ENCODE measurements around the gene ANKRD40CL. TPM values are rescaled to one million over a fixed set of nuclear protein-coding genes. Genes with fewer than 3 reads are reported as not detected.
"Not testable (repeated sequence)": the region's sequence is repeated elsewhere in the genome, so short reads cannot be mapped to it uniquely, and the experiment has no call there.

ANKRD40CL gene, protein sequence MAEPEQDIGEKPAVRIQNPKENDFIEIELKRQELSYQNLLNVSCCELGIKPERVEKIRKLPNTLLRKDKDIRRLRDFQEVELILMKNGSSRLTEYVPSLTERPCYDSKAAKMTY
- not detected in 2 replicates for total RNA-seq (2014; rRNA removed; shearing (Covaris generic))
- polyA plus RNA-seq (2014; cell fraction: nucleus; rRNA removed): not detected in 2 replicates

DNA sequence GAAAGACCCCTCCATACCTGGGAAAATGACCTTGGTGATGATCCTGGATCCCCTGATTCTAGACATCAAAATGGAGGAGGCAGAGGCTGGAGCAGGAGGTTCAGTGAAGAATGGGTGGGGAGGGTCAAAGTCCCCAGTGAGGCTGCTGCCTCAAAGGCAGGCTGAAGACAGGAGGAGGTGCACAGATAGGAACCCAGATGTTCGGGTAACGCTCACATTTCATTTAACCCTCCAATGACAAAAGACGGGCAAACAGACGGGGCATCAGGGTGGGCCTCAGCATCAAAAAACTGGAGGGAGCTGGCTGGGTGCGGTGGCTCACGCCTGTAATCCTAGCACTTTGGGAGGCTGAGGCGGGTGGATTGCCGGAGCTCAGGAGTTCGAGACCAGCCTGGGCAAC lies at the start of gene ANKRD40CL:
Gene ANKRD40CL, minus strand, starts transcription at position 73 of the 400 bp plus-strand sequence. CDS start 605 bp downstream, outside the sequence.
- DNase-seq (ENCODE audit: extremely low read depth, low read depth): no peak

GRCh38 chr17:50816271-50816670 lies 49.0 kb upstream of the ANKRD40CL start:
- no peak for DNase-seq (ENCODE audit: extremely low read depth, low read depth)

DNA sequence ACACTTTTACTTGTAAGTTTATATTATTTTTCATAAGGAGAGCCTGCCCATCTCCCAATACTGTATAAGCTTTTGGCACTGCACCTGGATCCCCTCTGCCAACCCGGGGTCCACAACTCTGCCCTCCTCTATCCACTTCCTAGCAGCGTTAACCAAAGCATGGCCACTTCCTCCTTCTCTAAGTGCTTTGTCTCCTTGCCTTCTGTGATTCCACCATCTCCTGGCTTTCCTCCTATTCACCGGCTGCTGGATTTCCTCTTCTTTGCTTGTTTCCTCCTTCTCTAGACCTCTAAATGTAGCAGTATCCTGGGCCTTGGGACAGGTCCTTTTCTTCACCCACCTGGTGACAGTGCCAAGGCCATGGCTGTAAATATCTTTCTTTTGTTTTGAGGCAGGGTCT lies 48.1 kb upstream of the ANKRD40CL start:
- no peak for DNase-seq (ENCODE audit: extremely low read depth, low read depth)

DNA sequence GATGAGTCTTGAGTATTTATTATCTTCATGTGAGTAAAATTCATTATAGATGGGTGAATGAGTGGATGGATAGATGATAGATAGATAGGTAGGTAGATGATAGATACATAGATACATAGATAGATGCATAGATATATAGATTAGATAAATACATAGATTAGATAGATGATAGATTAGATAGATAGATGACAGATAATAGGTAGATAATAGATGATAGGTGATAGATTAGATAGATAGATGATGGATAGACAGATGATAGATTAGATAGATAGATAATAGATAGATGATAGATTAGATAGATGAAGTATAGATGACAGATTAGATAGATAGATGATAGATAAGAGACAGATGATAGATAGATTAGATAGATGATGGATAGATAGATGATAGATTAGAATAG lies 46.3 kb upstream of the ANKRD40CL start:
- no peak for DNase-seq (ENCODE audit: extremely low read depth, low read depth)

DNA sequence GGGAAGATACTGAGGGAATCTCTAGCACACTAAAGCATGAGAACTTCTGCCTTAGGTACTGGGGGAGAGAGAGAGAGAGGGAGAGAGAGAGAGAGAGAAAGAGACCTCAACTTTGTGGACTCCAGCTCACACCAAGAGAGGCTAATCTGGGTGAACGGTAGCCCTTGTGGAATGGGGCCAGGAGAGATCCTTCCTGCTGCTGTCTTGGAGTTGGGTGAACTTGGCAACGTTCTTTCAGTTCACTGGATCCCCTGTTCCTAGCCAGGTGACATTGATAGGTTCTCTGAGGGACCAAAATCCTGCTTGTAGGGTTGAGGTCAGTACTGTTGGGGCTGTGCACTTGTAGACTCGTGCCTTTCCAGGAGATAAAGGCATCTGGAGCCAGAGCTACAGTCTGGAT lies 41.6 kb upstream of the ANKRD40CL start:
- DNase-seq (ENCODE audit: extremely low read depth, low read depth): no peak

DNA sequence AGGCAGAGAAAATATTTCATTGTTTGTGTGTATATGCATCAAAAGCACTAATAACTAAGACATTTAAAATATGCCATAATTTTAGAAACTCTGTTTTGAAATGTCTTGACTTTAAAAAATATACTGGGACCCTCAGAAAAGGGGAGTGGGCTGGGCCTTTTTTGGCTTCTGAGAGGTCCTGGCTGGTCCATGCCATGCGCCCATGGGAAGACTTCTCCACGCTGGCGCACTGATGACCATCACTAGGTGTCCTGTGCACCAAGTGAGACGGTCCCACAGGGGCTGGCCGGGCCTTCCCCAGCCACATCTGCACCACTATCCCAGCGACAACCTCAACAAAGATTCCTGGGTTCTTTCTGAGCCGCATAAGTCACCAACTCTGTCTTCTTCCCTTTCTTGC lies 41.1 kb upstream of the ANKRD40CL start:
- DNase-seq (ENCODE audit: extremely low read depth, low read depth): no peak

DNA sequence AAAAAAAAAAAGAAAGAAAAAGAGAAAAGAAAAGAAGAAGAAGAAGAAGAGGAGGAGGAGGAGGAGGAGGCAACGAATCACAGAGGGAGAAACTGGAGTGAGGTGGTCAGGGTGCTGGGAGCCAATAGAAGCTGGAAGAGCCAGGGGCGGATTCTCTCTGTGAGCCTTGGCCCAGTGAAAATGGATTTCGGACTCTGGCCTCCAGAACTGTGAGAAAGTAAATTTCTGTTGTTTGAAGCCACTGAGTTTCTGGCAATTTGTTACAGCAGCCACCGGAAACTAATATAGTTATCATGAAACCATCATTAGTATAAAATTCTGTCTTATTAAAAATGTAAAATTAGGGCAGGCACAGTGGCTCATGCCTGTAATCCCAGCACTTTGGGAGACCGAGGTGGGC lies 40.4 kb upstream of the ANKRD40CL start:
- no peak for DNase-seq (ENCODE audit: extremely low read depth, low read depth)

DNA sequence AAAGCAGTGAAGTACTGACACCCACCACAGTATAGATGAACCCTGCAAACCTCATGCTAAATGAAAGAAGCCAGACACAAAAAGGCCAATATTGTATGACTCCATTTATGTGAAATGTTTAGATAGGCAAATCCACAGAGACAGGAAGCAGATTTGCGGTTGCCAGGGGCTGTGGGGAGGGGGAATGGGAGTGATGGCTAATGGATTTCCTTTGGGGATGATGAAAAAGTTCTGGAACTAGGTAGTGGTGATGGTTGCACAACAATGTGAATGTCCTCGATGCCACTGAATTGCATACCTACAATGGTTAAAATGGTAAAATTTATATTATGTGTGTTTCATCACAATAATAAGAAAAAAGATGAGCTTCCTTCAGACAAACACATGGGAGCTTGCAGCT lies 39.7 kb upstream of the ANKRD40CL start:
- DNase-seq (ENCODE audit: extremely low read depth, low read depth): no peak

GRCh38 chr17:50806141-50806643 lies 38.9 kb upstream of the ANKRD40CL start:
- DNase-seq (ENCODE audit: extremely low read depth, low read depth): no peak

DNA sequence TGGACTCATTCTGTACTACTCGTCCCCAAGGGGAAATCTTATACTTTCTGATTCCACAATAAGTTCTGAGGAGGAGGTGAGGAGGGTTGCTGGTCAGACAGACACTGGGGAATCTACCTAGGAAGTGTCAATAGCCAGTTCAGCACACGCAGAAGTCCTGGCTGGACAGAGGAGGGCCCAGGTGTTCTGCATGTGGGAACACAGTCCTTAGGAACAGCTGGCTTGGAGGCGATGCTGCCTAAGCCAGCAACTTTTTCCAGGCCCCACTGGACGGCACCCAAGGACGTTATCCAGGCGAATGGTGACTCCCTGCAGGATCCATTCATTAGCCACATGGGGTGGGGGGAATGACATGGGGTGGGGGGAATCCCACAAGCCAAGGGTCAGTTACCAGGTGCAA lies 38.2 kb upstream of the ANKRD40CL start:
- DNase-seq (ENCODE audit: extremely low read depth, low read depth): no peak

DNA sequence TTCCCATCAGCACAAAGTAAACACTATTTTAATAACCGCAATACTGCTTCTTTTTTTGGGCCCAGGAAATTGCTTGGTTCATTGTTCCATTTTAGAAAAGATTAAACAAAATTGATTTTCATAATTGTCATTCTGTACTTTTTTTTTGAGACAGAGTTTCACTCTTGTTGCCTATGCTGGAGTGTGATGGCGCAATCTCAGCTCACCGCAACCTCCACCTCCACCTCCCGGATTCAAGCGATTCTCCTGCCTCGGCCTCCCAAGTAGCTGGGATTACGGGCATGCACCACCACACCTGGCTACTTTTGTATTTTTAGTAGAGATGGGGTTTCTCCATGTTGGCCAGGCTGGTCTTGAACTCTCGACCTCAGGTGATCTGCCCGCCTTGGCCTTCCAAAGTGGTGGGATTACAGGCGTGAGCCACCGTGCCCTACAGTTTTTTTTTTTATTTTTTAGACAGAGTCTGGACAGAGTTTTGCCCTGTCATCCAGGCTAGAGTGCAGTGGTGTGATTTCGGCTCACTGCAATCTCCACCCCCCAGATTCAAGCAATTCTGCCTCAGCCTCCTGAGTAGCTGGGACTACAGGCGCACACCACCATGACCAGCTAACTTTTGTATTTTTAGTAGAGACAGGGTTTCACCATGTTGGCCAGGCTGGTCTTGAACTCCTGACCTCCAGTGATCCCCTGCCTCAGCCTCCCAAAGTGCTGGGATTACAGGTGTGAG lies 37.6 kb upstream of the ANKRD40CL start:
- not testable (repeated sequence) for DNase-seq (ENCODE audit: extremely low read depth, low read depth)

GRCh38 chr17:50803676-50804075 lies 36.4 kb upstream of the ANKRD40CL start:
- no peak for DNase-seq (ENCODE audit: extremely low read depth, low read depth)

DNA sequence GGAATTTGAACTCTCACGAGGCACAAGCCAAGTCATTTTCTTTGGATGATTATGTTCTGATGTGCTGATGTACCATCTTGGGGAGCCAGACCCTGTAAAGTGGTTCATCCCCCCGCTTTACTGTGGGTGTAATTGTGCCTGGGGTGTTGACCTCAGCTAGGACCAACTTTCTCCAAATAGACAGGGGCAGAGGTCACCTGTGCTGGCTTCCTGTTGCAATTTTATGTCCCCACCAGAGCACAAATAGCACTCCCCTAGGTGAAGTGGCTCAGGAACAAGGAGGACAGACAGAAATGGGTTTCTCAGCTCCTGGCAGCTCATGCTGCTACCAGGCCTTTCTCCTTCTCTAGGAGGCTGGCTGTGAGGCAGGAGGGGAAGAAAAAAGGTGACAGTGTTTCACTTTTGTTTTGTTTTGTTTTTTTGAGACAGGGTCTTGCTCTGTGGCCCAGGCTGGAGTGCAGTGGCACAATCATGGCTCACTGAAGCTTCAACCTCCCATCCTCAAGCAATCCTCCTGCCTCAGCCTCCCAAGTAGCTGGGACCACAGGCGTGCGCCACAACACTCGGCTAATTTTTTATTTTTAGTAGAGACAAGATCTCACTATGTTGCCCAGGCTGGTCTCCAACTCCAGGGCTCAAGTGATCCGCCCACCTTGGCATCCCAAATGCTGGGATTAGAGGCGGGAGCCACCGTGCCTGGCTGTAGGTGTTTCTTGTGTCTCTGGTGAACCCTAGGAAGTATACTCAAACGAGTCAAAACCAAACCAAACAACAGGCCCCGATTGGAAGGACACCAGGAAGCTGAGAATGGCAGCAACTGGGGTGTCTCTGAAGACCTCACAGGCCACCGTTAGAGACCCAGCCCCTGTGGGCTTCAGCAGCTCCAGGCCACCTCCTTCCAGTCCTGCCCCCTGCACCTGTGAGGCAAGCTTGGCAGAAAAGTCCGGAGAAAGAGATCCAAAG lies 35.6 kb upstream of the ANKRD40CL start:
- no peak for DNase-seq (ENCODE audit: extremely low read depth, low read depth)

GRCh38 chr17:50800196-50800700 lies 32.9 kb upstream of the ANKRD40CL start:
- no peak for DNase-seq (ENCODE audit: extremely low read depth, low read depth)

DNA sequence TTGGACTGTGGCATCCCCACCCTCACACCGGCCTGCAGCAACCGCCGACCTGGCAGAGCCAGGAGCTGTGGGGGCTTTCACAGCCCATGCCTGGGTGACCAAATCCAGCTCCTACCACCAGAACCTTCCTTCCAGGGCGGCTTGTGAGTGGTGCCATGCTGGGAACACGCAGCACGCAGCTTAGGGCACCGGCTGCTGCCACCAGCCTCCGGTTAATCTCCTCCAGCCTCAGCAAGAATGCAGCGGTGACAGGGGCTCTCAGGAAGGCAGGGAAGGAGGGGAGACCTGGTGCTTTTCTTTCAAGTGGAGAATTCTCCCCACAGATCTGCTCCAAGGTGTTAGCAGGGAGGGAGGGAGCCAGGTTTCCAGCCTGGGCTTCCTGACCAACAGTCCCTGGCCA lies 32.3 kb upstream of the ANKRD40CL start:
- DNase-seq (ENCODE audit: extremely low read depth, low read depth): no peak

DNA sequence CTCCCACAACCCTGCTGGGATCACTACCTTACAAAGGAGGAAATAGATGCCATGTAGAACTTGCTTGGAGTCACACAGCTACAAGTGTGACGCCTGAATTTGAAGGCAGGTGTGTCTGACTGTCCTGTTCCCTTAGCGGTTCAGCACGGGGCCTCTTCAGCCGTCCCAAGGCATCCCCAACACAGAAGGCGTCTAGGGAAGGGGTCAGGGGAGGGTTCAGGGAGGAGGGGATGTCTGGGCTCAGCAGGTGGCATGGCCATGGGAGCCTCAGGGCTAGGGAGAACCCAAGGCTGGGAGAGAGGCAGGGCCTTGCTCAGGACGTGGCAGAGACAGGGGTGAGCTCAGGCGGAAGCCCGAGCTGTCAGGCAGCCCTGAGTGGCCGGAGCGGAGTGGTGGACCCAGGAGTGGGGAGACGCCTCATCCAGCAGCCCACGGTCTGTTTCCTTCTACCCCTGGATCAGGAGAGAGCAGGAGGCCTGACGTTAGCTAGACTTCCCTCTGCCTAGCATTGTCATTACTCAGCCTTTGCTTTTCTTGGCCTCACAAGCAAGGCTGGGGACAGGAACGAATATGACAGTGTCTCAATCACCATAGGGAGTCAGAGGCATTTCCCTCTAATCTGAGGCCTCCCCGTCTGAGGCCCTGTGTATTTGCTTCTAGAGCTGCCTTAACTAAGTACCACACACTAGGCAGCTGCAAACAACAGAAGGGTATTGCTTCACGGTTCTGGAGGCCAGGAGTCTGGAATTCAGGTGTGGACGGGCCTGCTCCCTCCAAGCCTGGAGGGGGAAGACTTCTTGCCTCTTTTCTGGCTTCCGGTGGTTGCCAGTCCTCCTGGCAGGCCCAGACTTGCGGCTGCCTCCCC lies 31.3 kb upstream of the ANKRD40CL start:
- no peak for DNase-seq (ENCODE audit: extremely low read depth, low read depth)

GRCh38 chr17:50797135-50797810 lies 30.0 kb upstream of the ANKRD40CL start:
- DNase-seq (ENCODE audit: extremely low read depth, low read depth): no peak

- DNase-seq (ENCODE audit: extremely low read depth, low read depth): no peak
Observed at GRCh38 chr17:50794361-50794760, 27.0 kb upstream of the ANKRD40CL start.

- no peak for DNase-seq (ENCODE audit: extremely low read depth, low read depth)
Observed at GRCh38 chr17:50793007-50793406, 25.7 kb upstream of the ANKRD40CL start.

All from NCI-H460 (cell line).